ENCODE measurements around the gene ABI3BP.

The ABI3BP gene

GRCh38 chr3:100879195-100879810 lies 113.9 kb downstream of the ABI3BP start:
- no peak for DNase-seq

- no peak for DNase-seq
Observed at GRCh38 chr3:100877286-100877685, 115.9 kb downstream of the ABI3BP start.

GRCh38 chr3:100875239-100875638 lies 118.0 kb downstream of the ABI3BP start:
- no peak for DNase-seq

GRCh38 chr3:100873611-100874010 lies 119.6 kb downstream of the ABI3BP start:
- DNase-seq: no peak

GRCh38 chr3:100871306-100871705 lies 121.9 kb downstream of the ABI3BP start:
- DNase-seq: no peak

GRCh38 chr3:100869787-100870186 lies 123.4 kb downstream of the ABI3BP start:
- no peak for DNase-seq

- DNase-seq: no peak
Observed at GRCh38 chr3:100868894-100869293, 124.3 kb downstream of the ABI3BP start.

- no peak for DNase-seq
Observed at GRCh38 chr3:100868096-100868495, 125.1 kb downstream of the ABI3BP start.

GRCh38 chr3:100865442-100865841 lies 127.8 kb downstream of the ABI3BP start:
- no peak for DNase-seq

- no peak for DNase-seq
Observed at GRCh38 chr3:100864471-100865250, 128.6 kb downstream of the ABI3BP start.

GRCh38 chr3:100857863-100858262 lies 135.4 kb downstream of the ABI3BP start:
- DNase-seq: no peak

- no peak for DNase-seq
Observed at GRCh38 chr3:100856821-100857220, 136.4 kb downstream of the ABI3BP start.

- DNase-seq: no peak
Observed at GRCh38 chr3:100852840-100853239, 140.4 kb downstream of the ABI3BP start.

- DNase-seq: no peak
Observed at GRCh38 chr3:100850701-100851100, 142.5 kb downstream of the ABI3BP start.

- DNase-seq: no peak
Observed at GRCh38 chr3:100850156-100850555, 143.1 kb downstream of the ABI3BP start.

- no peak for DNase-seq
Observed at GRCh38 chr3:100844063-100844936, 148.9 kb downstream of the ABI3BP start.

GRCh38 chr3:100838157-100838556 lies 155.1 kb downstream of the ABI3BP start:
- DNase-seq: no peak

- DNase-seq: no peak
Observed at GRCh38 chr3:100836661-100837060, 156.6 kb downstream of the ABI3BP start.

- no peak for DNase-seq
Observed at GRCh38 chr3:100834332-100834731, 158.9 kb downstream of the ABI3BP start.

GRCh38 chr3:100833483-100833882 lies 159.7 kb downstream of the ABI3BP start:
- DNase-seq: no peak

- no peak for DNase-seq
Observed at GRCh38 chr3:100831629-100832028, 161.6 kb downstream of the ABI3BP start.

GRCh38 chr3:100830931-100831330 lies 162.3 kb downstream of the ABI3BP start:
- no peak for DNase-seq

GRCh38 chr3:100825574-100825973 lies 167.6 kb downstream of the ABI3BP start:
- no peak for DNase-seq

- no peak for DNase-seq
Observed at GRCh38 chr3:100815583-100815982, 177.6 kb downstream of the ABI3BP start.
